Hematopoietic multipotent progenitor cell treated with erythropoietin and hydrocortisone succinate and interleukin-3 and kit ligand, for 17 days (in vitro differentiated cells): ENCODE data around the gene ACP2.

ENCODE experiments used
- DNase-seq: peaks from one replicate; pipeline ENCODE4 v3.0.0-alpha.2; 2015; ENCODE audit warnings: low spot score

The ACP2 gene

DNA sequence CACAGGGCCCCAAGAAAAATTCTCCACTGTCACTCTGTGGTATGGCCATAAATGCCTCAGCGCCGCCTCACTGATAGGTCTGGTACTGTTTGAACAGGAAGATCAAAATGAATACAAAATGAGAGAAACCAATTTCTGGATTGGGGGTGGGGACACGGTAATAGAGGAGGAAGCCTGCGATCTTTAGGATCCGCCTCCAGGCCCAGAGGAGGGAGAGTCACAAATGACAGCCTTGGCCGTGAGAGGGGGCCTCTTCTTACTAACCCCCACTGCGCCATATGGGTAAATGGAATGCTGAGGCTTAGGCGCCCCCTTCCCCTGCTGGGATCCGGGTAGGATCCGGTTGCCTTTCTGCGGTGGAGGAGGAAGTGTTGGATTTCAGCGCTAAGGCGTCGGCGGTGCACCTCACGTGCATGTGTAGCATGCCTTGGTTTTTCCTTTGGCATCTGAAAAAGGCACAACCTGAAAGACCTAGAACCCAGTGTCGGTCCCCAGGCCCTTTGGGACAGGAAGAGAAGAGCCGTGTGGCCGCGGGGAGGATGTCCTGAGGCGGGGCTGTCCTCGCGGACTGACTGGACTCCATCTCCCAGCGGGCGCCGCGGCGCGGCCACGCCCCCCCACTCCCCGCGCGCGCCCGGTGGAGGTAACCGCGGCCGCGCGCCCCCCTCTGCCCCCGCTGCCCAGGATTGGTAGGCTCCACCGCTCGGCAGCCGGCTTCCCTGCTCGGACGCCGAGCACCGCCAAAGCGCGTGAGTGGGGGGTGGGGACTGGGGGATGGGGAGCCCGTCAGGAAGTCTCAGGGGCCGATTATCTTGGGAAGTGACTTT lies 20.6 kb upstream of the ACP2 start:
- peak; percentile 75 for DNase-seq

DNA sequence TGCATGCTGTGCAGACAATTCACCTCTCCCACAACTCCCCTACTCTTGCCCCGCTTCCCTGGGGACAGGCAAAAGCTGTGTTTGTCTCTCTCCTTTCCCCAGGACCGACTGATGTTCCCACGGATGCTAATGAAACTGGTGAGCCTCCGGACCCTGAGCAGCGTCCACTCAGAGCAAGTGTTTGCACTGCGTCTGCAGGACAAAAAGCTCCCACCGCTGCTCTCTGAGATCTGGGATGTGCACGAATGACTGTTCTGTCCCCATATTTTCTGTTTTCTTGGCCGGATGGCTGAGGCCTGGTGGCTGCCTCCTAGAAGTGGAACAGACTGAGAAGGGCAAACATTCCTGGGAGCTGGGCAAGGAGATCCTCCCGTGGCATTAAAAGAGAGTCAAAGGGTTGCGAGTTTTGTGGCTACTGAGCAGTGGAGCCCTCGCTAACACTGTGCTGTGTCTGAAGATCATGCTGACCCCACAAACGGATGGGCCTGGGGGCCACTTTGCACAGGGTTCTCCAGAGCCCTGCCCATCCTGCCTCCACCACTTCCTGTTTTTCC lies 19.9 kb upstream of the ACP2 start:
- DNase-seq, result no peak

DNA sequence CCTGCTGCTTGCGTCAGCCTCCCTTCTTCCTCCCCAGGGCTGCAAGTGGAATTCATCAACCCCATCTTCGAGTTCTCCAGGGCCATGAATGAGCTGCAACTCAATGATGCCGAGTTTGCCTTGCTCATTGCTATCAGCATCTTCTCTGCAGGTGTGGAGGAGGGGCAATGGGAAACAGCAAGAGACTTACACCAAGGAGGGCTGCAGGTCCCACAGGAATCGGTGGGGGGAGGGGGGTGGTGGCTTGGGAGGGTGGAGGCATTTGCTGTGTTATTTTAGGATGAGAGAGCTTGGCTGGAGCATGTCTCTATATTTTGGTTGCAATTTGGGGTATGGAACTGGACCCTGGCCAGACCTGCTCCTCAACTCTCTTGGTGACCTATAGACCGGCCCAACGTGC lies 19.3 kb upstream of the ACP2 start:
- DNase-seq, result no peak

DNA sequence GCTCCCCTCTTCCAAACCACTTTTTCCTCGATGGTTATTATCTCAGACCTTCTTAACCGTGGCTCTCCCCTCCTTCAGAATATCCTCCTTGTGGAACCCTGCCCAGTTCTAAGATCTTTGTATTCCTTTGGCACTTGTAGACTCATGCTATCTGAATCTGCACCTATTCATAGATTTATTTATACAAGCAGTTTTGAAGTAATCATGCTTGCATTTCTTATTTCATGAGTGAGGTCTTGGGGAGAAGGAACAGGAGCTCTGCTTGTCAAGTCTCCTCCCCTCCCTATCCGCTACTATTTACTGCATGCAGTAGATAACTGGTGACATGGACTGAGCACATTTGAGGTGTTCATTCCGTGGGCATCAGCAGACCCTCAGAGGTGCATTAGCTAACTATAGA lies 15.9 kb upstream of the ACP2 start:
- DNase-seq, result no peak

DNA sequence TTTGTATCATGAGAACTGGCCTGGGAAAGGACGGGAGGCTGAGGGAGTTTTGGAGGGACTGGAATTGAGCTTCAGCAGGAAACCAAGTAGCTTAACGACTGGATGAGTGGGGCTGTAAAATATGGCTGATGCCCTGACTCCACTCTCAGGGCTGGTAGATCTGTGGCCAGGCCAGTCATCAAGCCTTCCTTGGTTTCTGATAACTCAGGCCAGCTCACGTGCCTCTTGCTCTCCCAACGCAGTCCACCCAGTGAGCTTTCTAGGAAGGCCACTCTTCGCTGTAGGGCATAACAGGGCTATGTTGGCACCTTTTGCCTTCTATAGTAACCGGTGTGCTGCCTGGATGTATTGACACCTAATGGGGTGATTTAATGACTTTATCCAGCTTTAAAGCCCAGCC lies 15.5 kb upstream of the ACP2 start:
- no peak for DNase-seq

DNA sequence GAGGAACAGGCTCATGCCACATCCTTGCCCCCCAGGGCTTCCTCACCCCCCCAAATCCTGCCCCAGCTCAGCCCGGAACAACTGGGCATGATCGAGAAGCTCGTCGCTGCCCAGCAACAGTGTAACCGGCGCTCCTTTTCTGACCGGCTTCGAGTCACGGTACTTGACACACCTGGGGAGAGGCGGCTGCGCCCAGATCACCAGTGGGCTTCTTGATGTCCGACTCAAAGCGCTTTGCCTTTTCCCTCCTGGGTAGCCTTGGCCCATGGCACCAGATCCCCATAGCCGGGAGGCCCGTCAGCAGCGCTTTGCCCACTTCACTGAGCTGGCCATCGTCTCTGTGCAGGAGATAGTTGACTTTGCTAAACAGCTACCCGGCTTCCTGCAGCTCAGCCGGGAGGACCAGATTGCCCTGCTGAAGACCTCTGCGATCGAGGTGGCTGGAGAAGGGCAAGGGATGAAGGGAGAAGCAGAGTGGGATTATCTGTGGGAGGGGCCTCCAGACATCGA lies 12.7 kb upstream of the ACP2 start:
- no peak for DNase-seq

DNA sequence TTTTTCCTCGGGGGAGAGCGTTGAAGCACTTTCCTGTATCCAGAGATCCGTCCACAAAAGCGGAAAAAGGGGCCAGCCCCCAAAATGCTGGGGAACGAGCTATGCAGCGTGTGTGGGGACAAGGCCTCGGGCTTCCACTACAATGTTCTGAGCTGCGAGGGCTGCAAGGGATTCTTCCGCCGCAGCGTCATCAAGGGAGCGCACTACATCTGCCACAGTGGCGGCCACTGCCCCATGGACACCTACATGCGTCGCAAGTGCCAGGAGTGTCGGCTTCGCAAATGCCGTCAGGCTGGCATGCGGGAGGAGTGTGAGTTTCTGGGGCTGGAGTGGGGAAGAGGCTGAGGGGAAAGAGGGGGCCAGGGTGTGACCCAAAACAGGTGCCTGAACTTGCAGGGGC lies 11.8 kb upstream of the ACP2 start:
- DNase-seq, result no peak

DNA sequence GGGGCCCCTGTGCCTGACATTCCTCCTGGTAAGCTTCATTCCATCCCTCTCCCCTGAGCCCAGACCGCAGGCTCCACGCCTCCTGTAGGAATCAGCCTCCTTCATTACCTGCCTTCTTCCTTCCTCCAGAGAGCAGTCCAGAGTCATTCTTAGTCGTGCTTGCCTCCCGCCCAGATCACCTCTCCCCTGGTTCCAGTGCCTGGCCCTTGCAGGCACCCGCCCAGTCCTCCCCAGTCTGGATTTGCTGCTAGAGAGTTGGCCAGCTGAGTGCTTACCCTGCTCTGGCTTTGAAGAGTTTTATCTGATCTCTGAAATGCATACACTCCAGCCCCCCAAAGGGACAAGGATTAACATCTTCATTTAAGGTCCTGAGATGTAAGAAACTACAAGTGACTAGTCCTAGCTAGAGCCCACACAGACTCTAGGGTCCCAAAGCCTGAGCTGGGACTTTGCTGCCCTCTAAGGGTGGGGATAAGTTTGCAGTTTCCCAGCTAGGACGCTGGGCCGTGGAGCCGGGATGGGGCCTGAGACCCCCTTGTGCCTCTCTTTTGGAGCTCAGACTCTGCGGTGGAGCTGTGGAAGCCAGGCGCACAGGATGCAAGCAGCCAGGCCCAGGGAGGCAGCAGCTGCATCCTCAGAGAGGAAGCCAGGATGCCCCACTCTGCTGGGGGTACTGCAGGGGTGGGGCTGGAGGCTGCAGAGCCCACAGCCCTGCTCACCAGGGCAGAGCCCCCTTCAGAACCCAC lies 10.8 kb upstream of the ACP2 start:
- DNase-seq, result peak; percentile 53

DNA sequence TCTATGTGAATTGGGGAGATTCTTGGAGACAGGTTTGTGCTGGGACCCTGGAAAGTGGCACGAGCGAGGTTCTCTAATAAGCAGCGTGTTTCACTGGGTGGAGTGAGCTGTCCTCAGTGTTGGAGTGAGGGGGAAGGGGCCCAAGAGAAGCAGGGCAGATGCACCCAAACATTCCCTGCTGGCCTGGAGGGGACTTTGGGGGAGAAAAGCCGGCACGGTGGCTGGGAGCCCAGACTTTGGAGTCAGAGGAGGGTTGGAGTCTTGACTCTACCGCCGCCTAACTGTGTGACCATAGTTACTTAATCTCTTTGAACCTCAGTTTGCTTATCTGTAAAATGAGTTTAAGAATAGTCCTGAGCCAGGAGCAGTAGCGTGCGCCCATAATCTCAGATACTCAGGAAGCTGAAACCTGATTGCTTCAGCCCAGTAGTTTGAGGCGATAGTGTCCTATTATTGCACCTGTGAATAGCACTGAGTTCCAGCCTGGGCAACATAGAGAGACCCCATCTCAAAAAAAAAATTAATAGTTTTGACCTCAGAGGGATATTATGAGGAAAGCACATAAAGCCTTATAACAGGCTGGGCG lies 9.8 kb upstream of the ACP2 start:
- DNase-seq, result no peak

DNA sequence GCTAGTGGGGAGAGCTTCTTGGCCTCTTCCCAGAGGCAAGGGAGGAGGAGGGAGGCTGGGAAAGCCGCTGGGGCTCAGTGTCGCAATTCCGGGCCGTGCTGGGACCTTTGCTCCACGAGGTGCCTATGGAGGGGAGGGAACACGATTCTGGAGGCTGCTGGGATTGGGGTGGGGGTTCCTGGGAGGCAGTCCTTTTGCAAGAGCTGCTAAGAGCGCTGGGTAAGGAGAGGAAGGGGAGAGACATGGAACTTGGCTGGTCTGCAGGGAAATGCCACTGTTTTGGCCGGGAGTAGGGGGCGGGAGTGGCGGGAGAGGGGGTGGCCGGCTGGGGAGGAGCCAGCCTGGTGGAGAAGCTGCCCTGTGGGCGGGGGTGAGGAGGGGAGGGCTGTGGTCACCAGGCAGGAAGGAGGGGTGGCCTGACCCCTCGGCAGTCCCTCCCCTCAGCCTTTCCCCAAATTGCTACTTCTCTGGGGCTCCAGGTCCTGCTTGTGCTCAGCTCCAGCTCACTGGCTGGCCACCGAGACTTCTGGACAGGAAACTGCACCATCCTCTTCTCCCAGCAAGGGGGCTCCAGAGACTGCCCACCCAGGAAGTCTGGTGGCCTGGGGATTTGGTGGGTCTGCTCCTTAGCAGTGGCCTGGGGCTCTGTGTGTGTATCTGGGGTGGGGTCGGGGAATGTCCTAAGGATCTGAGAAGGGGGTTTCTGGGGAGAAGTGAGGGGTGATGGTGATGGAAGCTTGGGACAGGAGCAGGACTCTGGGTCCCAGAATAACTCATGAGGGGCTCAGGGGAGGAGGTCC lies 9.1 kb upstream of the ACP2 start, which contains the start of gene NR1H3:
Gene NR1H3, plus strand, starts transcription at position 480 of the 800 bp plus-strand sequence. CDS start 1,221 bp downstream, outside the sequence.
- no peak for DNase-seq

DNA sequence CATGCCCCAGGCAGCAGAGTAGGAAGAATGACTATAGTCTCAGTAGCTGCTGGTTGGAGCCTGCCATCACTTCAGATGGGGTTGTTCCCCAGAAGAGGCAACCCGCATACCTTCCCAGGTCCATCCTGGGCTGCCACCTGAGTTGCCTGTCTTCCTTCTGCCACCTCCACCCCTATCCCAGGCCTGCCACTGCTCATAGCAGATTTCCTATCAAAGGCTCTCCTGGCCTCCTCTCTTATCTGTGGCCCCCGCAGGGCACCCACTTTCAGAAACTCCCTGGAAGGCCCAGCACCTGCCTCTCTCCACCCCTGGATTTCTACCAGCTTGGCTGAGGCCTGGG lies 8.5 kb upstream of the ACP2 start:
- no peak for DNase-seq

DNA sequence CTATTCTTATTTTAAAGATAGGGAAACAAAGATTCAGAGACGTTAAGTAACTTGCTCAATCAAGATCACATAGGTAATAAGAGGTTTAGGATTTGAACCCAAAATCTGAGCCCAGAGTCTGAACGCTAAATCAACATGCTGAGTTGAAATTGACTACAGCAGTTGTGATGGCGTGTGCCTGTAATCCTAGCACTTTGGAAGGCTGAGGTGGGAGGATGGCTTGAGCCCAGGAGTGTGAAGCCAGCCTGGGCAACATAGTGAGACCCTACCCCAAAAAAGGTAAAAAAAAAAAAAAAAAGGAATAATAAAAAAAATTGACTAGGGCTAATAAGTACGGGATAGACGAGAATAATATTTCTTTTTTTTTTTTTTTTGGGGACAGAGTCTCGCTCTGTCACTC lies 7.8 kb upstream of the ACP2 start:
- no peak for DNase-seq

DNA sequence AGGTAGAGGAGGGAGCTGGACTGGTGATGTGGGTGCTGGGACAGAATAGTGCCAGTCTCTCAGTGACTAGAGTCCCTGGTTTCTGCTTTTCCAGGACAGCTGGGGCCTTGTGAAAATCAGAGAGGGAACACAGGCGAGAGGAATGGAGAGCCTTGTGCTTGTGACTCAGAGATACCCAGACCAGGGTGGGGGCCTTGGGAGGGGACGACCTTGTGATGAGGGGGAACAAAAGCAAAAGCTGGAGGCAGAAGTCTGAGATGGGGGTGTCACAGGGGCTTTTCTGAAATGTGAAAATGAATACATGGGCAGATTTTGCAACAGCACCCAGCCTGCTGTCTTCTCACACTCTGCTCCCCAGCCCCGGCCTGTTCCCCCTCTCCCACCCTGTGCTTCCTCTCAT lies 5.8 kb upstream of the ACP2 start:
- DNase-seq, result no peak

DNA sequence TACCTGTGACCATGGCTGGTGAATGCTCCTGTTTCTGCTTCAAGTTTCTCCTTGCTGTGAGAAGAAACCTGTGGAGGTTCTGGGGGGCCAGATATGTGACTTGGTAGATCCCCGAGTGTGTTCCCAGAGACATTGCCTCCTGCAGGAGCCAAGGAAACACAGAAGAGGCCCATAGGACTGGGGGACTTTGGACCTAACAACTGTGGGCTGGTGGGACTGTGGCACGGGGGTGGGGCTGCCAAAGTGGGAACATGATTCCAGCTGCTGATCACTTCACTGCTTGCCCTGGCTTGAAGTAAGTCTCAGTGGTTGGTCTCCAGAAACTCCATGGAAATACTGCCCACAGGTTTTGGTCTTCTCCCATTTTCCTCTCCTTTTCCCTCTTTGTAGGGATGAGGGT lies 5.0 kb upstream of the ACP2 start:
- DNase-seq, result no peak

DNA sequence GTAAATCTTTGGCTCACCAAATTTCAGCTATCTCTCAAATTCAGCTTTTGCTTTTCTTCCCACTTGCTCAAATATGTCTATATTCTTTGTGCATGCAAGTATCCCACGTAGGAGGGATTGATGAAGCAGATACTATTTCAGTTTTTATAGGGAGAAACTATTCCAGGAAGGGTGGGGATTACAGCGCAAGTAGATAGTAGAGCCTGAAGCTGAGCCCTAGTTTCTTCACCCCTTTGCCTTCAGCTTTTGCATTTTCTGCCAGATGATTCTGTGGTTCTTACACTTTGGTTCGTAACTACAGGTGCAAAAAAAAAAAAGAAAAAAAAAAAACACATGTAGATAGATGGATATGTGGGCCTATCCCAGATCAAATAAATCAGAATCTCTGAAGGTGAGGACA lies 3.1 kb upstream of the ACP2 start:
- no peak for DNase-seq

DNA sequence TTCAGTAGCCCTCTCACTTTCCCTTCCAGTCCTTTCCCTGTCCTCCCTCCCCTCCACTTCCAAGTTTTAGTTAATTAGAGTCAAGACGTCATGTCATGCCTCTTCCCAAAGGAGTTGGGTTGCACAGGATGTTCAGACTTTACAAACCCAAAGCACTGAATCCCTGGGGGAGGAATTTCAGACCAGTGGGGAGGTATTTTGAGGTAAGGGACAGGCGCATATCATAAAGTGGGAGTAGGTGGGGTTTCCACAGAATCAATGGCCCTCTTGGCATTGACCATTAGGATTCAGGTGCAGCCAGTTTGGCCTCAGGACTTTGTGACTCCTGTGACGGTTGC lies 733 bp upstream of the ACP2 start:
- no peak for DNase-seq

DNA sequence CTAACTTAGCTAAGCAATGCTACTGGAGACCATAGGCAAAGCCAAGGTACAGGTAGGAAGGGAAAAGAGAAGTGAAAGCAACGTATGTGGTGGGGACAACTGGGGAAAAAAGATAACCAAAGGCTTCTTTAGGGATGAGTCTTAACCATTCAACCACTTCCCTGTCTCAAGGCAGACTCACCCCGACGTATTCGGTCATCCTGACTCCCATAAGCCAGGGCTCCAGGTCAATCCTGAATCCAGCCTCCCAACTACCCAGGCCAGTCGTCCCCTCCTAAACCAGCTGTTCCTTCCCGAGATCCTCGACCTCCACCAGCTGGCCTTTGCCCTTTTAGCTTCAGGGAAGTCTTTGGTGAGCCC lies 330 bp downstream of the ACP2 start:
- no peak for DNase-seq

DNA sequence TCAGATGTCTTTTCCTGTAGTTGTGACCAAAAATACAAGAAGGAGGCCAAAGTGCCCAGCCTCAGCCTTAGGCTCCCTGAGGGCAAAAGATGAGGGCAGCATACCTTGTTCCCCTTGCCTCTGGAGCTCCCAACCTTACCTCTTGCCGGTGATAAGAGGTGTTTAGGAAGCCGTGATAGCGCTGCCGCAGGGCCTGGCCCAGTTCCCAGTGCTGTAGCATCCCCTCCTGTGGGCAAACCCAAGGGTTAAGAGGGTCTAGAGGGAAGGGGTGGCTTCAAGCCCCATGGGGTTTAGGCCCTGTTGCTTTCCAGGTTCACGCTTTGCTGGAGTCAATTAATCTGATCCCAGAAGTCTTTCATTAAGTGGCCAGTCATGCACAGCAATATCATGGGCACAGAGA lies 1.1 kb downstream of the ACP2 start:
- no peak for DNase-seq

DNA sequence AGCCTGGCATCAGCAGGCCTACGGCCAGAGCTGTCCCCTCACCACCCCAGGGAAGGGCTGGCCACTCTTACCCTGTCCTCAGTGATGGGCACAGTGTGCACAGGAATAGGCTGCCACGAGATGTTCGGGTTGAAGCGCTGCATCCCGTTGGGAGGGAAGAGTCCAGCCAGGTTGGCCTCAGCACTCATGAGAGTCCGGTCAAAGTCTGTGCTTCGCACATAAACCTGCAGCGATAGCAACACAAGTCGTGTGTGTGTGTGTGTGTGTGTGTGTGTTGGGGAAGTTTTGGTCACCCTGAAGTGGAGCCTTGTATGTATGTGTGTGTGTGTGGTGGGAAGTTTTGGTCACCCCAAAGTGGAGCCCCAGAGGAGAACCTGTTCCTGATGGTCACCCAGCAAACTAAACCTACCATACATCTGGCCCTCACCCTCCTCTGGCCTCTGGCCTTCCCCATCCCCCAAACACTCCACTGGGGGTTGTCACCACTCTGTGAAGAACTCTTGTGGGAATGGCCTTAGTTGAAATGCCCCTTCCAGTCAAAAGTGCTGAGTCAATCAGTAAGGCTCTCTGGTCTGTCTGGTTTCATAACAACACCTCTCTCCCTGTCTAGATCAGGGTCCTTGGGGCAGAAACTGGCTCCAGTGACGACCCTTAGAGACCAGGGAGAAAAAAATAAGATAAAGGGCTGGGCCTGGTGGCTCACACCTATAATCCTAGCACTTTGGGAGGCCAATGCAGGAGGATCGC lies 2.8 kb downstream of the ACP2 start:
- no peak for DNase-seq

DNA sequence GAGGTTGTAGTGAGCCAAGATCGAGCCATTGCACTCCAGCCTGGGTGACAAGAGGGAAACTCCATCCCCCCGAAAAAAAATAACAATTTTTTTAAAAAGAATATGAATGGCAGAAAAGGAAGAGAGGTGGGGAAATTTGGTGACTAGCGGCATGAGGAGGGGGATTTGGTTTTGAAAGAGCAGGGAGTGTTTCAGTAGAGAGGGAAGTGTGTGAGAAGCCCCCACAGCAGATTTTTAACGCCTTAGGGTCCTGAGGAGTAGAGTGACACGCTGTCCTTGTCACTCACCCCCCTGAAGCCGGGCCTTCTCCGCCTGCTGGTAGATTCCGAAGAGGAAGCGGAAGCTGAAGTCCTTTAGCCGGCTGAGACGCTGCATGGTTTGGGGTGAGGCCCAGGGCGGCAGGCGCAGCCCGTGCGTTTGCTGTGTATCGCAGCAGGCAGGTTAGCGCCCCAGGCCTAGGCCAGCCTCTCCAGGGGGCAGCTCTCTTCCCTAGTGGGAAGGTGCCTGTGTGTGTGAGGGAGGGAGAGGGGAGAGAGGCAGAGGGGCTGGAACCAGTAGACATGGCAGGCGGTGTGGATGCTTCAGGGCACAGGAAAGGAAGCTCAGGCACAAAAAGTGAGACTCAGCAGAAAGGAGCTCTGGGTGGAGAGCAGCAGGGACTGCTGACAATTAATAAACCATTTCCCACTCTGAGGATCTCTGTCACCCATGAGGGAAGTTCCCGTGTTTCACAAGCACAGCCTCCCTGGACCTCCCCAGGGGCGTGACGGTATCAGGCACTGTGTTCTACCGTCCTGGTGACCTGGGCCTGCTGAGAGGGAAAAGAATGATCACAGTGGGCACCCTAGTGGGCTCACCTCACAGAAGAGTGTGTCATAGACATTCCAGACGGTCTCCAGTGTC lies 3.9 kb downstream of the ACP2 start:
- no peak for DNase-seq
